NCI-H446 (cell line): Measurements from ENCODE around the gene DLG3.

Experiments
- DNase-seq, 2 experiments: peaks; one replicate each; lab custom pipeline; 2025; lab: John Stamatoyannopoulos, UW

The DLG3 gene

GRCh38 chrX:70437921-70438665, 6.5 kb upstream of the DLG3 start:
- DNase-seq = no peak

- DNase-seq = no peak
These were observed 5.6 kb upstream of the DLG3 start for GRCh38 chrX:70439016-70439415.

- DNase-seq = no peak
These were observed 2.4 kb upstream of the DLG3 start for GRCh38 chrX:70442224-70442623.

GRCh38 chrX:70444946-70445656, 466 bp downstream of the DLG3 start:
- no peak for DNase-seq

- no peak for DNase-seq
These were observed 1.3 kb downstream of the DLG3 start for GRCh38 chrX:70445951-70446350.

GRCh38 chrX:70446380-70447350, 2.0 kb downstream of the DLG3 start:
- no peak for DNase-seq

- no peak for DNase-seq
These were observed 4.9 kb downstream of the DLG3 start for GRCh38 chrX:70449457-70449966.

- peak in 1 of 2 experiments; percentile 53 for DNase-seq
These were observed 7.6 kb downstream of the DLG3 start for GRCh38 chrX:70452143-70452733.

GRCh38 chrX:70453024-70453618, 8.5 kb downstream of the DLG3 start:
- DNase-seq = no peak

GRCh38 chrX:70454441-70455365, 10.1 kb downstream of the DLG3 start:
- peak; percentile 83 to 84 for DNase-seq

- DNase-seq = peak in 1 of 2 experiments; percentile 6
These were observed 10.9 kb downstream of the DLG3 start for GRCh38 chrX:70455366-70456202.

- DNase-seq = no peak
These were observed 11.6 kb downstream of the DLG3 start for GRCh38 chrX:70456256-70456655.

- no peak for DNase-seq
These were observed 16.4 kb downstream of the DLG3 start for GRCh38 chrX:70461026-70461425.

GRCh38 chrX:70464051-70464450, 19.4 kb downstream of the DLG3 start:
- DNase-seq = no peak

- no peak for DNase-seq
These were observed 22.3 kb downstream of the DLG3 start for GRCh38 chrX:70466968-70467367.

GRCh38 chrX:70468709-70469108, 24.1 kb downstream of the DLG3 start:
- DNase-seq = no peak

- DNase-seq = no peak
These were observed 26.2 kb downstream of the DLG3 start for GRCh38 chrX:70470850-70471289.

GRCh38 chrX:70476166-70476933, 31.7 kb downstream of the DLG3 start:
- no peak for DNase-seq
